HG03469 (cell line): ENCODE measurements around the gene ROR2.

Experiments used
- ATAC-seq: cut with Tn5 transposase; IDR thresholded peaks from one replicate; pipeline ENCODE4 v1.9.1; 2021; ENCODE audit warnings: mild to moderate bottlenecking, moderate library complexity, moderate number of reproducible peaks; ENCODE audit not compliant: unreplicated experiment

Gene ROR2

DNA sequence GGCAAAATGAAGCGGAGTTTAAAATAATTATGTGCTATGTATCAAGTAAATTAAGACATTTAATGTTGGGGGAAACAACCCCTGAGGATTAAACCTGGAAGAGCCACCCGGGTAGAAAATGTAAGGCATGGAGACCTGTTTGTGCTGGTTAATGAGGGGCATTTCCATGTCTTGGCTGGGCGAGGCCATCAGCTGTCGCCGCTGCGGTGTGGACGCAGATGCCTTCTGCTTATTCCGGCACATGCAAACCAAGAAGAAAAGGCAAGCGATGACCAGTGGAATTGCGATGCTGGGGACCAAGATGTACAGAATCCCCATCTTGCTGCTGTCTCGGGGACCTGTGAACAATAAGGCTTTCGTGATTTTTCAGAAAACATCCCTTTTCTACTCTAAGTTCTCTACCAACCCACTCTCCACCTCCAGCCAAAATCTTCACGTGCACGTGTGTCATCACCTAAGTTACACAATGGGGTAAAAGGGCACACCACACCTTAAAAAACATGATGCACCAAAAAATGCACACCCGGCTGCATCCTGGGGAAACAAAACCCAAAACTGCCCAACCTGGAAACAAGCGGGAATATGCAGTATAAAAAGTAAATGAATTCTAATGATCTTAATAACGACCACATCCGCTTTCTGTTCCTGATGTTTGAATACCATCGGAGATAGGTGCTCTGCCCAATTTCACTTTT, 223.5 kb downstream of the ROR2 start:
- ATAC-seq, result no peak

DNA sequence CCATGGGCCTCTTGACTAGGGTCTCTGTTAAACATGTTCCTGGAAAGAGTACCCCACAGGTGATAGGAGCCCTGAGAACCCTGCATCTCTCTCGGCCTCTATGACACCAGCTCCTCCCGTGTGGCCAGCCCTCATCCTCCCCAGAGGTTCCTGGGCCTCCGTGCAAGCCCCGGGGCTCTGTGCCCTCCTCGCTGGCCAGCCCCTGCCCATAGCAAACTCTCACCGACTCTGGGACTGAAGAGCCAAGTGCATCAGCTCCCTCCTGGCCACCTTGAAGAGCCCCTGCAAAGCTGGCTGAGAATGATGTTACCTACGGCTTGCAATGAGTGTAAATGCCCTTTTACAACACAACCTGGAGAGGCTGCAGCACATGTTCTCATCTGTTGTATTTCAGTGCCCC, 224.4 kb downstream of the ROR2 start:
- no peak for ATAC-seq

DNA sequence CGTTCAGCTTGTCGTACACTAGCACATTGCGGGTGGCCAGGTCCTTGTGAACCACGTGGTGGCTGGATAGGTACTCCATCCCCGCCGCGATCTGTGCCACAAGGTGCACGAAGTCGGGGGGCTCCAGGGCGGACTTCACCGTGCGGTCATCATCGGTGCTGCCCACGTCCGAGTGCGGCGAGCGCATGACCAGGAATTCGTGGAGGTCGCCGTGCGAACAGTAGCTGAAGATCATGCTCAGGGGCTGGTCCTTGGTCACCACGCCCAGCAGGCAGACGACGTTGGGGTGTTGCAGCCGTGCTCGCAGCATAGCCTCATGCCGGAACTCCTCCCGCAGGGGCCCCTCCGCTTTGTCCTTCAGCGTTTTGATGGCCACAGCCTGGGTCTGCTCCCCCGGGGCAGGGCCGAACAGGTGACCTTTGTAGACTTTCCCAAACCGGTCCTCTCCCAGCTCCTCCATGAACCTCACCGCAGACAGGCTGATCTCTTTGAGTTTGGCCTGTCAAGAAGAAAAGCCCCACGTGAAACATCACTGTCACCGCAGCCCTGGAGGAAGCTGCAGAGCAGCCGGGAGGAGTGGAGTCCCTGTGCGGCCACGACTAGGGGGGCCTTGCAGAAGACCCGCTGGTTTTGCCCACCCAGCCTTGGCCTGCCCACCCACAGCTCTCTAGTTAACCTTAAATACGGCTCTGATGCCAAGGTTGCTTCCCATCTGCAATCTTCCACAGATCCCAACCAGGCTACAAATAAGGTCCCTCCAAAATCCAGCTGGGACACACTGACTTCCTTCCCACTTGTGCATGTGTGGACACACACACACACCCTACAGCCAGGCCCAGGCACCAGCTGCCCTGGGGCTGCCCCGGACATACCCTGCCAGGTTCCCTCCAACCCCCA, 225.2 kb downstream of the ROR2 start:
- no peak for ATAC-seq

DNA sequence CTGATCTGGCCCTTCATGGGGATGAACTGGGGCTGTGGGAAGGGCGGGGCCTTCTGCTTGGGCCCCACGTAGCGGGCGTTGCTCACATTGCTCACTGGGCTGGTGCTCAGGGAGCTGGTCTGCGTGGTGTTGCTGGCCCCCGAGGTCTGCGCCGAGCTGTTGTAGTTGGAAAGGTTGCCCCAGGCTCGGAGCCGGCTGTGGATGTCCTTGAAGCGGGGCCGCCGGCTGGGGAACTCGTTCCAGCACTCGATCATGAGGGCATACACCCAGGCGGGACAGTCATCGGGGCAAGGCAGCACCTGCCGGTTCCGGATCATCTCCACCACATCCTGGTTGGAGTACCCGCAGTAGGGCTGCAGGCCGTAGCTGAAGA, 226.0 kb downstream of the ROR2 start:
- no peak for ATAC-seq

DNA sequence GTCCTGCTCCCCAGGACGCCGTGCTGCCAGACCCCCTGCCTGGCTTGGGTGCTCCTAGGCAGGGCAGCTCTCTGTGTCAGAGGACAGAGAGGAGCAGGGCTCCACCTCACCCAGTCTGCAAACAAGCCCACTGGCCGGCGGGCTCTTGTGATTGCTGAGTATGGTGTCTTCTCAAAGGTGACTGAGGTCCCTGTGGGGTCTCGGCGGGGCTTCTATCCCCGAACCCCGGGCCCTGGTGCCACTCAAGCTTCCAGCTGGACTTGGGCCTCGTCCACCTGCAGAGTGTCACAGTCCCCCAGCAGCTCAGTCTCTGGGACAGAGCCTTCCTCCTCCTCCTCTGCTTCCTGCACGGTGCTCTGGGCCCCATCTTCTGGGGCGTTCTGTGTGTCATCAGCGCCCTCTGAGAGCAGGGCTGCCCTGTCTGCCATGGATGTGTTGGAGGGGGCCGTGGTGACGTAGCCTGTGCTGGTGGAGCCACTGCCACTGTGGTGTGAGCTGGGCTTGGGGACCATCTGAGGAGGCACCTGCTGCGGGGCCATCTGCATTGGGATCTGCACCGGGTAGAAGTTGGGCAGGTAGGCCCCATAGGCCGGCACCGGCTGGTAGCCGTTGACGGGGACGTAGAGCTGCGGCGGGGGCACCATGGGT, 226.5 kb downstream of the ROR2 start:
- no peak for ATAC-seq

DNA sequence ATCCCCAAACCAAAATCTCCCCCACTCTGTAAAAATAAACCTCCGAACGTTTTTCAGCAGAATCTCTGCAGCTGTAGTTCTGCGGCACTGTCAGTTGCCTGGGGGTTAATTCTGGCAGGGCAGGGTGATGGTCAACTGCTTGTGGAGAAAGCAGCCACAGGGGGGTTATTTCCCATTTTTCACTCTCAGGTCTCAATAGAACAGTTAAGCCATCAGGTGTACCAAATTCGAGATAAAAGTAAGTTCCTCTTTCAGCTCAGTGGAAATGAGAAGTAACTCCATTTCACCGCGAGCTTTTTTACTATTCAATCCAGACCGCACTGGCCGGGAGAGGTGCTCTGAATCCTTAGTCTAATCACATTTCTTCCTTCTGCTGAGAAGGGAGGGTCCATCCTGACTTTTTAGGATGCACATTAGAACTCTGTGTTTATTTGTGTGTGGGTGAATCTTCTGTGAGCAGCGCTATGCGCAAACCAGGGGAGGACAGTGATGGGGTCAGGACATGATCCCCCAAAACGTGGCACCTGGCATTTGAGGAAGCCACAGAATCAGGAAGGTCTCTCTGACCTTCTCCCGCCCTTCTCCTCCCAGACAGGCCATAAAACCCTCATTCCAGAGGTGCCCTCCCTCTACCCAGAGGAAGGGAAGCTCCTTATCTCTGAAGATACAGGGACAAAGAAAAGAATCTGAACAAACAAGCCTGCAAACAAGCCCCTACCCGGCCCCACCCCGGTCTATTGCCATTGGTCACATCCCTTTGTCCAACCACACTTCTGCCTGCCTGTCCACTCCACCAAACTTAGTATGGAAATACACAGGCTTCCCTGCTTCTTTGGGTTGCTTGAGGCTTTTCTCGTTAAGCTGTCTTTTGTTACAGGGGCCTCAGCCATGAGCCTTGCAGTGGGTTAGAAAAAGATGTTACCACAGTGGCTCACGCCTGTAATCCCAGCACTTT, 229.0 kb downstream of the ROR2 start:
- no peak for ATAC-seq

DNA sequence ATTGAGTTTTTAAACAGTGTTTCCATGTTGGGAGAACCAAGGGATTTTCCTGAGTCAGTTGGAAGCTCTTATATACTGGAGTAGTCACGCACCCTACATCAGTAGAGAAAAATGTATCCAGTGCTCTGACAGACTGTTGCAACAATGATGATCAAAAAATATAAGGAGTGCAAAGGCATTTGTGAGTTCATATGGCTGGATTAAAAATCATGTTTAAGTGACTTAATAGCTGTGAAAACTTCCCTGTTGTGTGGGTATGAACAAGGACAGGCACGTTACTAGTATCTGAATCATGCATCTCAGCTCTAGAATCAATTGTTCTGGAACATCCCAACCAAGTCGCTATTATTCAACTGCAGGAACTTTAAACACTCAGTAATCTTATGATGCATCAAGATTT, 229.7 kb downstream of the ROR2 start:
- ATAC-seq, result no peak

DNA sequence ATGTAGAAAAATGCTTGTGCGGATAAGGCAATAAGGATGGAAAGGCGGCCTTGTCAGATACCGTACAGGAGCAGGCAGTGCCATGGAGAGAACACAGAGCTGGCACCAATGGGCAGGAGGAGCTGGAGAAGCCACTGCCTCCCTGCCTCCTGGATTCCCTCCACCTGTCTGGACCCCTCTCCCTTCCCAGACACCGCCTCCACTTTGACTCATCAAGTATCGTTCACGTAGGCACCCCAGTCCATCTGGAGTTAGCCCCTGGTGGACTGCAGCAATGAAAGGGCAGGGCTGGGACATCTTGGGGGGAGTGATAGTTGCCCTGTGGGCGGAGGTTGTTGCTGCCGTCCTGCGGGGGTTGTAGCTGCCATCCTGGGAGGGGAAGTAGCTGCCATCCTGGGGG, 232.0 kb downstream of the ROR2 start:
- ATAC-seq, result no peak

DNA sequence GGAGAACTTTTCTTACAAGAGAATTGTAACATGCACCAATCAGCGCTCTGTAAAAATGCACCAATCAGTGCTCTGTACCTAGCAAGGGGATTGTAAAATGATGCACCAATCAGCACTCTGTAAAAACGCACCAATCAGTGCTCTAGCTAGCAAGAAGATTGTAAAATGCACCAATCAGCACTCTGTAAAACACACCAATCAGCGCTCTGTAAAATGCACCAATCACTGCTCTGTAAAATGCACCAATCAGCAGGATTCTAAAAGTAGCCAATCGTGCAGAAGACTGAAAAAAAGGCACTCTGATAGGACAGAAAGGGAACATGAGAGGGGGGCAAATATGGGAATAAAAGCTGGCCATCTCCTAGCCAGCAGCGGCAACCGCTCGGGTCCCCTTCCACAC, 233.2 kb downstream of the ROR2 start:
- ATAC-seq, result no peak

DNA sequence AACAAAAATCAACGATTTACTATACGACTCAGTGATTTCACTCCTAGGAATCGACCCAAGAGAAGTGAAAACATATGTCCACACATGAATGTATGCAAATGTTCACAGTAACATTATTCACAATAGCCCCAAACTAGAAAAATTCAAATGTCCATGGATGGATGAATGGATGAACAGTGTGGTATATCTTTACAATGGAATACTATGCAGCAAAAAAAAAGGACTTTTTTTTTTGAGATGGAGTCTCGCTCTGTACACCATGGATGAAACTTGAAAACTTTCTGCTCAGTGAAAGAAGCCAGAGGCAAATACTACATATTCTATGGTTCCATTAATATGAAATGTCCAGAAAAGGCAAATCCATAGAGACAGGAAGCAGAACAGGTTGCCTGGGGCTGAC, 233.8 kb downstream of the ROR2 start:
- ATAC-seq, result no peak

DNA sequence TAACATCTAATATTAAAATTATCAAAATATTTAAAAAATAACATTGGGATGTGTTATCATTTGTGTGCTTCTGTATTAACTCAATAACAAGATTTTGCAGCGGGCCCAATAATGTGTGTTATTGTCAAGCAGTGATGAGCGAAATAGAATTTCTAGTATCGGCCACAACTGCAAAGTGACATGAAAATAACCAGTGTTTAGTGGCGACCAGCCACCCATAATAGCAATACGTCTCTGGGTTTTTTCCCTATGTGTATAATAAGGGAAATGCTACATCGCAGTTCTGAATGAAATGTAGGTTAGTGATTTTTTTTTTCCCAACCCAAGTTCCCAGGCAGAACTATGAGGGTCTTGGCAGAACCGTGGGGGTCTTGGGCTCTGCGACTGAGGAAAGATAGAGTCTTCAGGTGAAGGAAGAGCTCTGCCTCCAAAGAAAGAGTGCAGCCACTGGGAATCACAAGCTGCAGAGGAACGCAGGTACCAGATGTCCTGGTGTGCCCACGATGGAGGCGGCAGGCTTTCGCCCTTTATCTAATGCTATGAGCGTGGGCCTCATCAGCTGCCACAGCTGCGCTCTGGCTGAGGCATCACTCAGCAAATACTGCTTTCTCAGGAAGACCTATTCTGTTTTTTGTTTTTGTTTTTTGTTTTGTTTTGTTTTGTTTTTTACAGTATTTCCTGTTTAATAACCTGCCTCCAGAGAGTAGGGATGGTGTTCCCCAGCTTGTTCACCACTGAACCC, 235.0 kb downstream of the ROR2 start:
- no peak for ATAC-seq

DNA sequence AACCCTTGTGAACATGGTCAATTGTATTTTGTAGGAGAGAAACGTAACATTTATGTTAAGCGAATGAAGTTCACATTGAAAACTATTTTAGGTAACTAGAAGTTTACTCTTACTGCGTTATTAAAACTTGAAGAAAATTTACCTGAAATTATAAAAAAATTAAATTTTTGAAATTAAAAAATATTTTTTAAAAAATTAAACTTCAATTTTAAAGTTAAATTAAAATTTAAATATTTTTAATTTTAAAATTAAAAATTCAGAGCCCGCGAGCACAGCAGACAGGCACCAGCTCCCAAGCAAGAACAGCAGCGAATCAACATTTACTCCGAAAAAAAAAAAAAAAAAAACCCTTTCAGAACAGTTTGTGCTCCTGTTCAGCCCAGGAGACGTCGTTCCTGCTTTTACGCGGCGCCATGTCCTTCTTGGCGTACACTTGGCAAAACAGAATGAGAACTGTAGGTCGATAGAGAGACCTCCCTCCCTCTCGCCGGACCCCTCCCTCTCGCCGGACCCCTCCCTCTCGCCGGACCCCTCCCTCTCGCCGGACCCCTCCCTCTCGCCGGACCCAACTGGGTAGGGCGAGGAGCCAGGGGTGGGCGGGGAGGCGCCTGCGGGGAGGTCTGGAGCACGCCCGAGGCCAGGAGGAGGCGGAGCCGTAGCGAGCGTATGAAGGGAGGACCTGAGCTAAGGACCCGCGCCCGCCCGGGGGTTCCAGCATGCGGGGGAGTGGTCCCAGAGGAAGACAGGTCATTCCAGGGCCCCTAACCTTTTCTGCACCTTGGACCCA, 235.8 kb downstream of the ROR2 start:
- ATAC-seq, result no peak

DNA sequence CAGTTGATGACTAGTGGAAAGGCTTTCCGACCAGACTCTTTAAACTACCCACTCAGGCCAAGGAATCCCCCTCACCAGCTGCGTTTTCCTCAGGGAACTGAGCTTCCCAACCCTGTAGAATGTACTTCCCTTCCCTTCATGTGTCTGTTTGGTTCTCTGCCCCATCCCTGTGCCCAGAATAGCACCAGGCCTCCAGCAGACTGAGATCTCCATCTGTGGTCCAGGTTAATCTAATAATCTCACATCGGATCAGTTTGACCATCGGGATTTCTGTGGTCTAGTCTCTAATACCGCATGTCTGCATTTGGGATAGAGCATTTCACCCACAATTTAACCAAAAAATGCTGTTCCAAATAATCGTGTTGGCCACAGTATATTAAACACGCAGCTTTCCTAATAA, 237.2 kb downstream of the ROR2 start:
- no peak for ATAC-seq

DNA sequence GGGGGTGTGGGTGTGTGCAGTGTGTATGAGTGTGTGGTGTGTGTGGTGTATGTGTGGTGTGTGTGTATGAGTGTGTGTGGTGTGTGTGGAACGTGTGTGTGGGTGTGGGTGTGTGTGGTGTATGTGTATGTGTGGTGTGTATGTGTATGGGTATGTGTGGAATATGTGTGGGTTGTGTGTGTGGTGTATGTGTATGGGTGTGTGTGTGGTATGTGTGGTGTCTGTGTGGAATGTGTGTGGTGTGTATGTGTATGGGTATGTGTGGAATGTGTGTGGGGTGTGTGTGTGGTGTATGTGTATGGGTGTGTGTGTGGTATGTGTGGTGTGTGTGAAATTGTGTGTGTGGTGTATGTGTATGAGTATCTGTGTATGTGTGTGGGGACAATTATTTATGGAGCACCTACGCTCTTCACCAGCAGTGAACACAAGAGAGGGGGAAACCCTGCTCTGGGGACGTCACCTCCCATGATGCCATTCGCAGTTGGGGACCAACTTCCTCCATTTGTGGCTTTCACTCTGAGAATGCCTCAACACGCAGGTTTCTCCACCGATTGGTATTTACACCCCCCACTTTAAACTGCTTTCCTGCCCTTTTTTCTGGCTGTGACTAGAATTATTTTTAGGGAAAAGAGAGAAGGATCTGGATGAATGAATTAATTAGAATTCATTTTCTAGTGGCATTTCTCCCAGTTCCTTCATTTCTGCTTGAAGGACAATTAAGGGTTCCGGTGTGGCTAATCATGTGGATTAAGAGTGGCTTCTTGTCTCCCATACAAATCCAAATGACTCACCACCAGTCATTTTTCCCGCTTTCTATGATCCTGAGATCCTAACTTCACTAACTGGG, 238.1 kb downstream of the ROR2 start:
- ATAC-seq, result peak; percentile 76

DNA sequence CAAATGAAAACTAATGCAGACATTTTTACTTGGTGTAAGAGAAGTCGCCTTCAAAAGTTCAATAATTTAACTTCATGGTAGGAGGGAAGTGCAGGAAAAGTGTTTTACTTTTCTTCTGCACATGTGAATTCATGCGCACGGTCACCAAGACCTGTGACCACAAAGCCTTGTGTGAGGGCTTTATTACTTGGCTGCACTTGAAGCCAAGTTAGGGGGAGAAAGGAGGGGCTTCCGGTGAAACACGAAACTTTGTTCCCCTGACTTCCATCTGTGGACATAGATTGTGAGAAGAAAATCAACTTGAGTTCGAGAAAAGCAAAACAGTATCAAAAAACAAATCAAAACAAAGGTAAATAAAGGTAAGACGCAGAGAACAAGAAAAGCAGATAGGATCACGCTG, 239.9 kb downstream of the ROR2 start:
- ATAC-seq, result no peak

DNA sequence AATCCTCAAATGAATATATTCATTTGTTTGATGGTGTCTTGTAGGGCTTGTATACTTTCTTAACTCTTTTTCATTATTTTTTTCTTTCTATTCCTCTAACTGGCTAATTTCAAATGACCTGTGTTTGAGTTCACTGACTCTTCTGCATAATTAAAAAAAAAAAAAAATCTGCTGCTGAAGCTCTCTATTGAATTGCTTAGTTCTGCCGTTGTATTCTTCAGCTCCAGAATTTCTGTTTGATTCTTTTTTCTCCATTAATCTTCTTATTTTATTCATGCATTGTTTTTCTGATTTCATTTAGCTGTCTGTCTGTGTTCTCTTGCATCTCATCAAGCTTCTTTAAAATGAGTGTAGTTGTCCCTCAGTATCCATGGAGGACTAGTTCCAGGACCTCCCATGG, 244.6 kb downstream of the ROR2 start:
- no peak for ATAC-seq

DNA sequence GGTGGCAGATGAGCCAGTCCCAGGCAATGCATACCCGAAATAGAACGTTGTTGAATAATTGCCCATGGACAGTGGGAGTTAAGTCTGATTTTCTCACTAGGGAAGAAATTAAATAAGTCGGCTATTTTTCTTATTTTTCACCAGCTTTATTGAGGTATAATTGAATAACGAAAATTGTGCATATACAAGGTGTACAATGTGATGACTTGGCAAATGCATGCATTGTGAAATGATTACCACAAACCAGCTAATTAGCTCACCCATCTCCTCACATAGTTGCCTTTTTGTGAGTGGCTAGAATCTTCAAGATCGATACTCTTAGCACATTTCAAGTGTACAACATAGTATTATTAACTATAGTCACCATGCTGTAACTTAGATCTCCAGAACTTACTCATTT, 249.6 kb downstream of the ROR2 start:
- ATAC-seq, result no peak

DNA sequence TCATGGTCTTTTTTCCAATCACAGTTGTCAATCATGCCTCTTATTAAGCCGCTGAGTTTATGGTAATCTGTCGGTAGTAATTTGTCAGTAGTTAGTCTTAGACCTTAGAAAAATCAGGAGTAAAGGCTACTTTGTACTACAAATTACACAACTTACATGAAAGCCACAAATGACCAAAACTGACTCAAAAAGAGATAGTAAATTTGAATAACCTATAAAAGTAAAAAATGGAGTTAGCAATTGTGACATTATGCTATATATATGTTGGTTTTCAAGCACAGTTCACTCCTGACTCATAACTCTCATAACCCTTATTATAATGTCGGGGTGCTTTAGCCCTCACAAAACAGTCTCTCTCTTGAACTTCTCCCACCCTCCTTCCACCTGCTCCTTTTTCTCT, 251.8 kb downstream of the ROR2 start:
- ATAC-seq, result no peak
